ACC112 (cell line): ENCODE data around the gene SIMC1.

Source experiments
- H2AFZ ChIP-seq: fragments of 200-600 bp; sonication (generic); one replicate; pipeline ENCODE4 v1.6.0; 2017; ENCODE audit warnings: antibody characterized with exemption, low read length; ENCODE audit not compliant: unreplicated experiment
- H3K27ac ChIP-seq: fragments of 200-600 bp; sonication (generic); 2 replicates; pipeline ENCODE4 v1.5.1; 2014; ENCODE audit warnings: low read depth, mild to moderate bottlenecking, antibody characterized with exemption, low read length, moderate library complexity
- H3K27me3 ChIP-seq: fragments of 200-600 bp; sonication (generic); 2 replicates; pipeline ENCODE4 v1.6.1; 2014; ENCODE audit warnings: mild to moderate bottlenecking, antibody characterized with exemption, low read length, moderate library complexity, mixed read lengths; ENCODE audit not compliant: insufficient read depth
- H3K36me3 ChIP-seq: fragments of 200-600 bp; sonication (generic); 2 replicates; pipeline ENCODE4 v1.6.1; 2016; ENCODE audit warnings: mild to moderate bottlenecking, antibody characterized with exemption, low read length, moderate library complexity, mixed read lengths; ENCODE audit not compliant: insufficient read depth
- H3K4me1 ChIP-seq: fragments of 200-600 bp; sonication (generic); one replicate; pipeline ENCODE4 v1.6.1; 2016; ENCODE audit warnings: low read length, mixed read lengths; ENCODE audit not compliant: insufficient read depth, unreplicated experiment, control insufficient read depth
- H3K4me3 ChIP-seq: fragments of 200-600 bp; sonication (generic); 2 replicates; pipeline ENCODE4 v1.5.1; 2014; ENCODE audit warnings: mild to moderate bottlenecking, low read depth, low read length
- H3K79me2 ChIP-seq: fragments of 200-600 bp; sonication (generic); one replicate; pipeline ENCODE4 v1.6.0; 2016; ENCODE audit warnings: low read length; ENCODE audit not compliant: control insufficient read depth, unreplicated experiment, insufficient read depth

Gene SIMC1

GRCh38 chr5:176350416-176350815 lies 112.2 kb downstream of the SIMC1 start:
- Histone ChIP-seq H3K4me3 (no peak overlapping the region), H3K27me3 (no peaks in the 10 kb centered on the region), H3K79me2 (peaks cover 34% of the 10 kb centered on the region), H3K27ac (no peak overlapping the region), H3K36me3 (peaks cover 45% of the 10 kb centered on the region), H3K4me1 (no peaks in the 10 kb centered on the region), H2AFZ (no peak overlapping the region)

DNA sequence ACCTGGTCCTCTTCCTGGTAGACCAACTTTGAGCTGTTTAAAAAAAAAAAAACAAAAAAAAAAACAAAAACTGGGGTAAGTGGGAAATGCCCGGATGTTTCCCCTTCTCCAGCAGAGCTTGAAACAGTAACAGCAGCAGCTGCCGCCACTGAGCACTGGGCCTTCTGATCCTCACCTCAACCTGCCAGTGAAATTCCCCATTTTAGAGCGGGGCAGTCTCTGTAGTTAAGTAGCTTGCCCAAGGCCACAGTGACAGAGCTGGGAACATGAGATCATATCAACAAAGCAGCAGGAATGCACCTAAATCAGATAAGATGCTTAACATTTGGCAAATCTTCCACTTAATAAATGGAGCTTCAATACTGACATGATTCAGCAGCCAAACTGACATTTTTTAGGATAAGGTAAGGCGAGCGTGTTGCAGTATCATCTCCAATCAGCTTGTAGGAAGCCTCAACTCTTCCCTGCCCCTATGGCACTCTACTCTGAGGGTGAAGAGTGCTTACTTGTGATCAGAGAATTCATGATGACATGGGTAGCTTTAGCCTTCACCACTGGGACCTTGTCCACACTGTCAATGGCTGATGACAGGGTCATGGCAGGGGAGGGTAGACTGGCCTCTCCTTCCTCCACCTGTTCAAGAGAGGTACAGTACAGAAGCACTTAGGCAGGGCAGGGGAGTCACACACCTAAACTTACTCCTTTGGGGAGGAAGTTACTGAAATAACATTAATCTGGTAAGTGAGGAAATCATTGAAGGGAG lies 114.1 kb downstream of the SIMC1 start:
- Histone ChIP-seq H3K79me2 (peaks cover 48% of the 10 kb centered on the region), H3K4me3 (no peak overlapping the region), H3K27me3 (no peaks in the 10 kb centered on the region), H2AFZ (no peak overlapping the region), H3K4me1 (no peaks in the 10 kb centered on the region), H3K27ac (no peak overlapping the region), H3K36me3 (peaks cover 42% of the 10 kb centered on the region)

GRCh38 chr5:176353533-176353932 lies 115.3 kb downstream of the SIMC1 start:
- Histone ChIP-seq H3K79me2 (peaks cover 57% of the 10 kb centered on the region), H3K36me3 (peaks cover 36% of the 10 kb centered on the region), H3K27ac (no peak overlapping the region)

GRCh38 chr5:176355400-176356178 lies 117.4 kb downstream of the SIMC1 start:
- Histone ChIP-seq H3K4me1 (peaks cover 5% of the 10 kb centered on the region), H3K27ac (no peak overlapping the region), H3K27me3 (no peaks in the 10 kb centered on the region), H2AFZ (no peak overlapping the region), H3K4me3 (no peak overlapping the region), H3K36me3 (peaks cover 24% of the 10 kb centered on the region), H3K79me2 (peaks cover 64% of the 10 kb centered on the region)

More at GRCh38 chr5:176353533-176353932, 115.3 kb downstream of the SIMC1 start:
- Histone ChIP-seq H3K4me3 (no peak overlapping the region), H3K4me1 (no peaks in the 10 kb centered on the region), H2AFZ (no peak overlapping the region), H3K27me3 (no peaks in the 10 kb centered on the region)

GRCh38 chr5:176356179-176356566 lies 117.9 kb downstream of the SIMC1 start:
- Histone ChIP-seq H3K27me3 (no peaks in the 10 kb centered on the region), H3K4me1 (peaks cover 5% of the 10 kb centered on the region), H2AFZ (no peak overlapping the region), H3K4me3 (no peak overlapping the region), H3K36me3 (peaks cover 21% of the 10 kb centered on the region), H3K79me2 (peaks cover 70% of the 10 kb centered on the region), H3K27ac (no peak overlapping the region)

- H2AFZ ChIP-seq = no peak overlapping the region
- H3K4me1 ChIP-seq = peaks cover 5% of the 10 kb centered on the region
- peaks cover 51% of the 10 kb centered on the region for H3K79me2 ChIP-seq
- no peak overlapping the region for H3K27ac ChIP-seq
- peak overlapping the region; percentile 94; the same call in 1 of the 2 replicates for H3K4me3 ChIP-seq
- no peaks in the 10 kb centered on the region for H3K27me3 ChIP-seq
- H3K36me3 ChIP-seq = peaks cover 8% of the 10 kb centered on the region
These were observed 121.4 kb downstream of the SIMC1 start for GRCh38 chr5:176359658-176360057.

DNA sequence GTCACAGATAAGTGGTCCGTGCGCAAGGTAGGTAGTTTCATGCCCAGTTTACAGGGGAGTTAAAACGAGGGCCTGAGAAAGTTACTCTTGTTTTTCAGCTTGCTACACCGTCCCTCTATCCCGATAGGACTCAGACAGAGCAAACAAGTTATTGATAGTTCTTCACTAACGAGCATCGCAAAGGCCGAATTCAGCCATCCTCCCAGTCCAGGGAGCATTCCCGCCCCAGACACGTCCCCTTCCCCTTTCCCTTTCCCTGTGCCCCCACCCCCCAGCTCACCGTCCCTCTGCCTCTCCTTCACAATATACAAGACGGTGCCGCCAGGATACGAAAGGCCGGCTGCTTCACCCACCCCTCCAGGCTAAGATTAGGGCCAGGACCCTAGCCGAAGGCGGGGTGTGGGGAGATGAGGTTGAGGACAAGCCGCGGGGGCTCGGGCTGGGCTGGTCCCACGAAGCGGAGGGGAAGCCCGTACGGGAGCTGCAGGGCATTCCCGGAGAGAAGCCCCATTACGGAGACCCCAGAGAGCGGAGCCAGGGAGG lies 122.7 kb downstream of the SIMC1 start:
- Histone ChIP-seq H3K4me3 (peak overlapping the region; percentile 94), H2AFZ (peak overlapping the region; percentile 82), H3K4me1 (peaks cover 5% of the 10 kb centered on the region), H3K79me2 (peaks cover 40% of the 10 kb centered on the region), H3K27me3 (no peaks in the 10 kb centered on the region), H3K36me3 (peaks cover 8% of the 10 kb centered on the region), H3K27ac (no peak overlapping the region)

DNA sequence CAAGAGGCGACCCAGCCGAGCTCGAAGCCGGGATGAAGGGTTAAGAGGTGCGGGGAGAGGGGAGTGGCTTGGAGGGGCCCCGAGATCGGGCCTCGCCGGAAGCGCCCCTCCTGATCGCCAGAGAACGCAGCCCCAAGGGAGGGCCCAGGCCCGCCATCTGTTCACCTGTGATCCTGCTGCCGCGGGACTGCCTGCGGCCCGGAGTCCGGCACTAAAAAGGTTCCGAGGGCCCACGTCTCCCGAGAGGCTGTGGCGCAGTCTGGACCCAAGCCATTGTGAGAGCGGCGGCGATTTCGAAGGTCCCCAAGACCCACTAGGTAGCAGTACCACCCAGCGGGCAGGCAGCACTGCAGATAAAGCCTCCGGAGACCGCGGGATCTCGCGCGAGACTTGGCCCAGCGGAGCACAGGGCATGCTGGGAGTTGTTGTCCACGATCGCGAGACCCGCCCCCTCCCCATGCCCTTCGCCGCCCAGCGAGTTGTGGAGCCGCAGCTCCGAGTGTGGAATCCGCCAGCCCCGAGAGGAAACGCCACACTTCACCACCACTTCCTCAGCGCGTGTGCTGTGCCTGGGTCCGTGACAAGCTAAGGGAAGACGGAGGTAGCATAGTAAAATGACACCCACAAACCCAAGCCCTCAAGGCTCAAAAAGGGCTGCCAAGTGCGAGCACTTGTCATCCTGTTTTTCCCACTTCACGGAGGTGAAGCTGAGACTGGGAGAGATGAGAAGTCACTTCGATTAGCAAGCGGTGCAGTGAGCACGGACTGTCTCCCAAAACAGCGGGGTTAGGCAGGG lies 123.4 kb downstream of the SIMC1 start, which contains the start of gene KIAA1191:
TSS of gene KIAA1191 (minus strand) at position 328 of the 796 bp plus-strand sequence. CDS start 2,256 bp downstream, outside the sequence.
- H3K27me3 ChIP-seq = no peaks in the 10 kb centered on the region
- peaks cover 40% of the 10 kb centered on the region for H3K79me2 ChIP-seq
- peak within 1 kb of the TSS; percentile 82 for H2AFZ ChIP-seq
- H3K4me1 ChIP-seq = peaks cover 5% of the 10 kb centered on the region
- H3K27ac ChIP-seq = no peak within 1 kb of the TSS
- H3K4me3 ChIP-seq = peak within 1 kb of the TSS; percentile 94
- H3K36me3 ChIP-seq = peaks cover 8% of the 10 kb centered on the region

GRCh38 chr5:176362233-176362490 lies 123.9 kb downstream of the SIMC1 start:
- peak overlapping the region; percentile 11 for H2AFZ ChIP-seq
- peaks cover 44% of the 10 kb centered on the region for H3K79me2 ChIP-seq
- peaks cover 8% of the 10 kb centered on the region for H3K36me3 ChIP-seq
- H3K27ac ChIP-seq = no peak overlapping the region
- H3K4me3 ChIP-seq = peak overlapping the region; percentile 94
- H3K4me1 ChIP-seq = peaks cover 6% of the 10 kb centered on the region
- H3K27me3 ChIP-seq = no peaks in the 10 kb centered on the region

DNA sequence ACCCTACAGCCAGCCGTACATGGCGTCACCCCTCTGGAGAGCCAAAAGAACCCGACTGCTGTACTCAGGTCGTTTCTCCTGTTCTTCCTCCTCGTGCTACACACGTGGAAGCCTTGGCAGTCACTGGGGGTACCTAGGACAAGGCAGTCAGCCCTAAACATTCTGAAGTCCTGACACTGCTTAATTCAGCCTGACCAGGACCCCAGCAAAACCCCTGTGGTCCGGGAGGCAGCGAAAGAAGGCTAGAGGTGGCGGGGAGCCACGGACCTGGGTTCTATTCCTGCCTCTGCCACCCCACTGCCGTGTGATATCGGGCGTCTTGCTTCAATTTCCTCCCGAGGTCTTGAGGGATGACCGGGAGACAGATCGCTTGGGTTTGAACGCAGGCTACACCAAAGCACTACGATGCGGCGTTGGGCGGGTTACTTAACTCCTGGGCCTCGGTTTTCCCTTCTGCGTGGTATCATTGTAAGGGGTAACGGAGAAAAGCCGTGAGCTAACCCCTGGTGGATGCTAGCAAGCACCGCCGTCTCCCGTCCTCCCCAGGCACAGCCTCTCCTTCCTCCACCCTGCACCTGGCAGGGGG lies 126.6 kb downstream of the SIMC1 start:
- Histone ChIP-seq H3K27me3 (no peaks in the 10 kb centered on the region), H3K27ac (no peak overlapping the region), H3K4me1 (peaks cover 11% of the 10 kb centered on the region), H3K79me2 (peaks cover 29% of the 10 kb centered on the region), H3K36me3 (peaks cover under 1% of the 10 kb centered on the region; the same call in 1 of the 2 replicates), H3K4me3 (peak overlapping the region; percentile 93), H2AFZ (peak overlapping the region; percentile 94)
